Upper lobe of left lung (tissue), 6 donors: ENCODE measurements around the gene CRLF3. TPM values are rescaled to one million over a fixed set of nuclear protein-coding genes. Genes with fewer than 3 reads are reported as not detected.

Experiments used
- ATAC-seq, 2 donors: fragments of 200-7000 bp; cut with Tn5 transposase; one replicate each; pipeline ENCODE4 v1.9.1; 2022; ENCODE audit warnings: mild to moderate bottlenecking in 2 of 2, moderate library complexity in 2 of 2; ENCODE audit not compliant: low FRiP score in 2 of 2
- DNase-seq, 2 donors: peaks; one replicate each; pipeline ENCODE4 v3.0.0-alpha.2; 2019 to 2020
- H3K27ac ChIP-seq, 4 donors: fragments of 200-600 bp; sonication (generic); one replicate each; pipeline ENCODE4 v1.5.1; 2016 to 2019
- H3K27me3 ChIP-seq, 4 donors: fragments of 200-600 bp; sonication (generic); one replicate each; pipeline ENCODE4 v1.5.1; 2017 to 2019
- H3K36me3 ChIP-seq, 4 donors: fragments of 200-600 bp; sonication (generic); one replicate each; pipeline ENCODE4 v1.5.1; 2016 to 2019
- H3K4me1 ChIP-seq, 4 donors: fragments of 200-600 bp; sonication (generic); one replicate each; pipeline ENCODE4 v1.5.1; 2018 to 2019
- H3K4me3 ChIP-seq, 4 donors: fragments of 200-600 bp; sonication (generic); one replicate each; pipeline ENCODE4 v1.5.1; 2017 to 2019; ENCODE audit warnings: mild to moderate bottlenecking in 2 of 4, moderate library complexity in 1 of 4
- H3K9me3 ChIP-seq, 4 donors: fragments of 200-600 bp; sonication (generic); one replicate each; pipeline ENCODE4 v1.5.1; 2018 to 2019
- CTCF ChIP-seq, 6 experiments: fragments of 450-650 bp in 4 of 6; fragments of 200-600 bp in 2 of 6; sonication (generic) in 2 of 6; IDR thresholded peaks; one replicate each; pipeline ENCODE4 v1.5.1; 2016 to 2019; ENCODE audit warnings: antibody characterized with exemption in 6 of 6
- EP300 ChIP-seq, 4 donors: sonication (generic); formaldehyde crosslinking; IDR thresholded peaks; one replicate each; pipeline ENCODE4 v1.5.1; 2017; ENCODE audit warnings: antibody characterized with exemption in 4 of 4, control low read depth in 2 of 4
- POLR2A ChIP-seq, 4 donors: fragments of 450-650 bp; IDR thresholded peaks; one replicate each; pipeline ENCODE4 v1.5.1; 2016 to 2017; ENCODE audit warnings: antibody characterized with exemption in 4 of 4, mild to moderate bottlenecking in 2 of 4
- POLR2AphosphoS5 ChIP-seq, 2 donors: sonication (generic); formaldehyde crosslinking; IDR thresholded peaks; one replicate each; pipeline ENCODE4 v1.5.1; 2017; ENCODE audit warnings: antibody characterized with exemption in 2 of 2
- WGBS, 2 donors: methylation state at CpG; one replicate each; pipeline ENCODE4 v1.1.5; 2017 to 2018; 5-methylcytosine and 5-hydroxymethylcytosine counted together
- total RNA-seq, 6 donors: library from RNA; depleted of rRNA in 4 of 6; stranded (reverse); fragments of >200 nt in 4 of 6; gene quantifications; one replicate each; pipeline versions ENCODE4 v1.1.0 to v1.2.1, GENCODE V29; 2016 to 2021
- donor health status: DM: no; HTN: no; CAD: no; lungs with moderate emphysema.
- donor health status: DM: no; HTN: yes; CAD: no; lungs with severe emphysema.

The CRLF3 gene
- total RNA-seq, 6 donors from 2014 or later = 8.1 to 26.4 (median 17.8) TPM

DNA sequence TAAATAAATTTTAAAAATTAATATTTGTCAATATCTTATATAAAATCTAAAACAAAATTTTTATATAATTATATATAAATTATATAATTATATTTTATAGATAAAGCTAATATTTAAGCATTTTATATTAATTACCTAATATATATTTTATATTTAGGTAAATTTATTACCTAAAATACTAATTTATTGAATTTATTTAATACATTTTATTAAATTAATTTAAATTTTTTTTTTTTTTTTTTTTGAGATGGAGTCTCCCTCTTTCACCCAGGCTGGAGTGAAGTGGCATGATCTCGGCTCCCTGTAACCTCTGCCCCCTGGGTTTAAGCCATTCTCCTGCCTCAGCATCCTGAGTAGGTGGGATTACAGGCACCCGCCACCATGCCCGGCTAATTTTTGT, 29.7 kb upstream of the CRLF3 start:
- TF ChIP-seq CTCF (IDR thresholded peaks at IDR 0.05) = no peak
- no peak for TF ChIP-seq POLR2AphosphoS5 (IDR thresholded peaks at IDR 0.05)
- no peak for TF ChIP-seq EP300 (IDR thresholded peaks at IDR 0.05)
- no peak for TF ChIP-seq POLR2A (IDR thresholded peaks at IDR 0.05)
- H3K27me3 ChIP-seq = no peaks in the 10 kb centered on the region
- ATAC-seq (no peak), DNase-seq (no peak)
- H3K27ac ChIP-seq = no peak overlapping the region
- no peaks in the 10 kb centered on the region for H3K4me1 ChIP-seq
- H3K4me3 ChIP-seq = no peak overlapping the region
- 93 to 96% methylated on average over 3 of the region's 3 CpGs for WGBS, 2 donors
- no peaks in the 10 kb centered on the region for H3K36me3 ChIP-seq
- no peaks in the 10 kb centered on the region for H3K9me3 ChIP-seq

GRCh38 chr17:30848021-30848420, 23.5 kb upstream of the CRLF3 start:
- Histone ChIP-seq H3K27ac (no peak overlapping the region), H3K4me3 (no peak overlapping the region), H3K27me3 (no peaks in the 10 kb centered on the region), H3K4me1 (no peaks in the 10 kb centered on the region), H3K36me3 (peaks cover 0 to 3% (median 0%) of the 10 kb centered on the region in 4 donors), H3K9me3 (no peaks in the 10 kb centered on the region)
- WGBS, 2 donors = 92 to 94% methylated on average over 6 of the region's 6 CpGs
- no peak for ATAC-seq
- no peak for TF ChIP-seq CTCF (IDR thresholded peaks at IDR 0.05)
- TF ChIP-seq POLR2A (IDR thresholded peaks at IDR 0.05) = no peak
- no peak for TF ChIP-seq EP300 (IDR thresholded peaks at IDR 0.05)
- no peak for TF ChIP-seq POLR2AphosphoS5 (IDR thresholded peaks at IDR 0.05)
- no peak for DNase-seq

DNA sequence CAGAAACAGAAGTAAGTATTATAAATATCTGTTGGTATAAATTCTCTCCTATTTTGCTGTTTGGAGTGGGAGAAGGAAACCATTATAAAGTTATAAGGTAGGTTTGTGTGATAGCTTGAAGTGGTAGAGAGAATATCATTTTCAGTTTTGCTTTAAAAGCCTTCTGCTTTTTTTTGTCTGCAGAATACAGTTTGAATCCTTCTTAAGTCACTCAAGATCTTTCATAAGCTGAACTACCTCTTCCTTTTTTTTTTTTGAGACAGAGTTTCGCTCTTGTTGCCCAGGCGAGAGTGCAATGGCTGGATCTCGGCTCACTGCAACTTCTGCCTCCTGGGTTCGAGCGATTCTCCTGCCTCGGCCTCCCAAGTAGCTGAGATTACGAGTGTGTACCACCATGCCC, 16.3 kb upstream of the CRLF3 start:
- Histone ChIP-seq H3K4me1 (no peaks in the 10 kb centered on the region), H3K27me3 (no peaks in the 10 kb centered on the region), H3K27ac (peak overlapping the region; percentile 28 to 71 (median 50)), H3K4me3 (peak overlapping the region in 1 of 4 donors; percentile 31), H3K36me3 (peaks cover 0 to 4% (median 0%) of the 10 kb centered on the region in 4 donors), H3K9me3 (no peaks in the 10 kb centered on the region)
- ATAC-seq (peak in 1 of 2 donors; percentile 56), DNase-seq (no peak)
- TF ChIP-seq EP300 (IDR thresholded peaks at IDR 0.05) = no peak
- no peak for TF ChIP-seq CTCF (IDR thresholded peaks at IDR 0.05)
- TF ChIP-seq POLR2A (IDR thresholded peaks at IDR 0.05) = no peak
- TF ChIP-seq POLR2AphosphoS5 (IDR thresholded peaks at IDR 0.05) = no peak
- WGBS, 2 donors = 76 to 85% methylated on average over 7 of the region's 7 CpGs

- 77 to 86% methylated on average over 5 of the region's 5 CpGs for WGBS, 2 donors
- TF ChIP-seq EP300 (IDR thresholded peaks at IDR 0.05) = no peak
- no peak for TF ChIP-seq CTCF (IDR thresholded peaks at IDR 0.05)
- TF ChIP-seq POLR2AphosphoS5 (IDR thresholded peaks at IDR 0.05) = no peak
- TF ChIP-seq POLR2A (IDR thresholded peaks at IDR 0.05) = no peak
- no peaks in the 10 kb centered on the region for H3K27me3 ChIP-seq
- ATAC-seq (no peak), DNase-seq (no peak)
- H3K36me3 ChIP-seq = peaks cover 0 to 4% (median 0%) of the 10 kb centered on the region in 4 donors
- H3K27ac ChIP-seq = no peak overlapping the region
- no peaks in the 10 kb centered on the region for H3K9me3 ChIP-seq
- H3K4me1 ChIP-seq = no peaks in the 10 kb centered on the region
- no peak overlapping the region for H3K4me3 ChIP-seq
Observed at GRCh38 chr17:30838202-30838807, 13.8 kb upstream of the CRLF3 start.
